Esophagus muscularis mucosa (tissue), 4 donors: Measurements from ENCODE around the gene ZNF714. TPM values are rescaled to one million over a fixed set of nuclear protein-coding genes. Genes with fewer than 3 reads are reported as not detected.

ENCODE experiments used
- DNase-seq: peaks from one replicate; pipeline ENCODE4 v3.0.0-alpha.2; 2017; ENCODE audit errors: extremely low spot score
- H3K27ac ChIP-seq, 4 donors: fragments of 200-600 bp; sonication (generic); replicated peaks in 1 of 4; 1 replicate in 3 of 4; 2 replicates in 1 of 4; pipeline ENCODE4 v1.5.1; 2016 to 2019; ENCODE audit warnings: mild to moderate bottlenecking in 1 of 4
- H3K27me3 ChIP-seq, 4 donors: fragments of 200-600 bp; sonication (generic); one replicate each; pipeline versions ENCODE4 v1.5.1 to v1.6.0; 2016 to 2019
- H3K36me3 ChIP-seq, 4 donors: fragments of 200-600 bp; sonication (generic); one replicate each; pipeline ENCODE4 v1.5.1; 2016 to 2019
- H3K4me1 ChIP-seq, 4 donors: fragments of 200-600 bp; sonication (generic); one replicate each; pipeline ENCODE4 v1.5.1; 2016 to 2019
- H3K4me3 ChIP-seq, 4 donors: fragments of 200-600 bp; sonication (generic); 1 replicate in 2 of 4; 2 replicates in 2 of 4; pipeline ENCODE4 v1.5.1; 2016 to 2019; ENCODE audit warnings: mild to moderate bottlenecking in 4 of 4, moderate library complexity in 1 of 4
- H3K9me3 ChIP-seq, 4 donors: fragments of 200-600 bp; sonication (generic); 1 replicate in 3 of 4; 2 replicates in 1 of 4; pipeline ENCODE4 v1.5.1; 2016 to 2019
- EP300 ChIP-seq: sonication (generic); formaldehyde crosslinking; IDR thresholded peaks from one replicate; pipeline ENCODE4 v1.6.1; 2017; ENCODE audit warnings: antibody characterized with exemption
- POLR2A ChIP-seq: fragments of 450-650 bp; IDR thresholded peaks from one replicate; pipeline ENCODE4 v1.6.1; 2017; ENCODE audit warnings: antibody characterized with exemption, moderate library complexity, mild to moderate bottlenecking, low read depth
- POLR2AphosphoS5 ChIP-seq, 2 donors: sonication (generic); formaldehyde crosslinking; IDR thresholded peaks; one replicate each; pipeline ENCODE4 v1.6.1; 2017; ENCODE audit warnings: antibody characterized with exemption in 2 of 2
- WGBS: methylation state at CpG from one replicate; pipeline ENCODE4 v1.1.5; 2018; 5-methylcytosine and 5-hydroxymethylcytosine counted together
- intact Hi-C: fragments of 100-400 bp; cut with DNase I; formaldehyde crosslinking; loops from one replicate; pipeline ENCODE4 v1.15.1; 2023
- total RNA-seq, 4 donors: library from RNA; depleted of rRNA; stranded (reverse); fragments of >200 nt; gene quantifications; one replicate each; pipeline versions ENCODE4 v1.1.0 to v1.2.1, GENCODE V29; 2016
- TF ChIP-seq, protein P1 (sequence below), 3 experiments: fragments of 200-600 bp in 2 of 3; fragments of 450-650 bp in 1 of 3; sonication (generic) in 2 of 3; IDR thresholded peaks; one replicate each; pipeline ENCODE4 v1.5.1; 2017 to 2019; ENCODE audit warnings: antibody characterized with exemption in 3 of 3, mild to moderate bottlenecking in 2 of 3, moderate library complexity in 1 of 3

Gene ZNF714
- total RNA-seq, 4 donors from 2014 or later = 1.7 to 2.5 (median 2.2) TPM

- peak within 1 kb of the TSS; percentile 71 to 89 (median 81) for H3K27ac ChIP-seq
- WGBS = 0% methylated on average over 17 of the region's 30 CpGs
- H3K4me3 ChIP-seq = peak within 1 kb of the TSS; percentile 73 to 90 (median 78)
- H3K27me3 ChIP-seq = no peaks in the 10 kb centered on the region
- intact Hi-C loops = loop anchor here (10.0 kb wide), 1 partner anchor 117 kb away; the partner anchor contains the start of gene ZNF430
- peaks cover 0 to 32% (median 16%) of the 10 kb centered on the region in 4 donors for H3K36me3 ChIP-seq
- no peaks in the 10 kb centered on the region for H3K9me3 ChIP-seq
- peak; percentile 84 to 85 for TF ChIP-seq POLR2AphosphoS5 (IDR thresholded peaks at IDR 0.05)
- TF ChIP-seq, protein P1, sequence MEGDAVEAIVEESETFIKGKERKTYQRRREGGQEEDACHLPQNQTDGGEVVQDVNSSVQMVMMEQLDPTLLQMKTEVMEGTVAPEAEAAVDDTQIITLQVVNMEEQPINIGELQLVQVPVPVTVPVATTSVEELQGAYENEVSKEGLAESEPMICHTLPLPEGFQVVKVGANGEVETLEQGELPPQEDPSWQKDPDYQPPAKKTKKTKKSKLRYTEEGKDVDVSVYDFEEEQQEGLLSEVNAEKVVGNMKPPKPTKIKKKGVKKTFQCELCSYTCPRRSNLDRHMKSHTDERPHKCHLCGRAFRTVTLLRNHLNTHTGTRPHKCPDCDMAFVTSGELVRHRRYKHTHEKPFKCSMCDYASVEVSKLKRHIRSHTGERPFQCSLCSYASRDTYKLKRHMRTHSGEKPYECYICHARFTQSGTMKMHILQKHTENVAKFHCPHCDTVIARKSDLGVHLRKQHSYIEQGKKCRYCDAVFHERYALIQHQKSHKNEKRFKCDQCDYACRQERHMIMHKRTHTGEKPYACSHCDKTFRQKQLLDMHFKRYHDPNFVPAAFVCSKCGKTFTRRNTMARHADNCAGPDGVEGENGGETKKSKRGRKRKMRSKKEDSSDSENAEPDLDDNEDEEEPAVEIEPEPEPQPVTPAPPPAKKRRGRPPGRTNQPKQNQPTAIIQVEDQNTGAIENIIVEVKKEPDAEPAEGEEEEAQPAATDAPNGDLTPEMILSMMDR (IDR thresholded peaks at IDR 0.05) = no peak
- H3K4me1 ChIP-seq = peaks cover 8 to 12% (median 11%) of the 10 kb centered on the region in 4 donors
- peak; percentile 97 for DNase-seq
These were observed 59.9 kb downstream of the ZNF714 start, which contains the start of gene ZNF431 for GRCh38 chr19:21141787-21142464. Gene ZNF431, plus strand, starts transcription at chr19:21142040. Its CDS starts 144 bp downstream, at chr19:21142184.

DNA sequence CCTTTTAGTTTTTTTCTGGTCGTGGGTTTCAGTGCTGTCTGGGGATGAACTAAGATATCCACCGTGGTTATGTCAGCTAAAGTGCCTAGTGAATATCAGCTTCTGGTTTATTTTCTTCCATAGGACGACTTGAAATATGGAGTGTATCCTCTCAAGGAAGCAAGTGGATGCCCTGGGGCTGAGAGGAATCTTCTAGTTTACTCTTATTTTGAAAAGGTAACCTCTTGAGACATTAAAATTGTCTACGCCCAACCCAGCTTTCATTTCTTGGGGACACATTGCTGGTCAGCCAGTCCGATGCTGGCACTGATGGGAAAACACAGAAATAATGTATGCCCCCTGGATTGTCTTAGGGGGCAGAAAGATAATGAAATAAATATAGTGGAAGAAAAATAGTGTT is 61.4 kb downstream of the ZNF714 start:
- H3K27me3 ChIP-seq = no peaks in the 10 kb centered on the region
- 91% methylated on average over 5 of the region's 5 CpGs for WGBS
- peaks cover 9 to 12% (median 11%) of the 10 kb centered on the region in 4 donors for H3K4me1 ChIP-seq
- DNase-seq = no peak
- H3K27ac ChIP-seq = no peak overlapping the region
- no peaks in the 10 kb centered on the region for H3K9me3 ChIP-seq
- H3K4me3 ChIP-seq = no peak overlapping the region
- H3K36me3 ChIP-seq = peaks cover 0 to 39% (median 19%) of the 10 kb centered on the region in 4 donors
- intact Hi-C loops = loop anchor here (10.0 kb wide), 1 partner anchor 119 kb away; the partner anchor contains the start of gene ZNF430
- no peak for TF ChIP-seq EP300
- TF ChIP-seq POLR2AphosphoS5 (IDR thresholded peaks at IDR 0.05) = no peak
- no peak for TF ChIP-seq POLR2A
- TF ChIP-seq, protein P1 (IDR thresholded peaks at IDR 0.05) = no peak

DNA sequence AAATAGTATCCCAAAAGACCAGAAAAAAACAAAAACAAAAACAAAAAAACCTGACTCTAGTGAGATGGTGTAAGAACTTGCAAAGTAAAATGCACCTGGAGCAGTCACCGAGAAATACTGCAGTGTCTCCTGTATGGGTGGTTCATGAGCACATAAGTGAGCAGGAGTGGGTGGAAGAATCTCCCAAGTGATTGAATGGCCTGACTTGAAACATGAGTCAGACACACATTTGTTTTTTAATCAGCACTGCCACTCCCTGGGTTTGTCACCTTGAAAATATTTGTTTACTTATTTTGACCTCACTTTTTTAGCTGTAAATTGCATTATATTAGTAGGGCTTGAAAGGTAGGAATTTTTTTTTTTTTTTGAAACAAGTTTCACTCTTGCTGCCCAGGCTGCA is 61.9 kb downstream of the ZNF714 start:
- H3K27me3 ChIP-seq = no peaks in the 10 kb centered on the region
- H3K9me3 ChIP-seq = no peaks in the 10 kb centered on the region
- intact Hi-C loops = loop anchor here (10.0 kb wide), 1 partner anchor 119 kb away; the partner anchor contains the start of gene ZNF430
- H3K36me3 ChIP-seq = peaks cover 0 to 39% (median 19%) of the 10 kb centered on the region in 4 donors
- TF ChIP-seq POLR2AphosphoS5 (IDR thresholded peaks at IDR 0.05) (no peak), POLR2A (no peak), EP300 (no peak)
- TF ChIP-seq, protein P1 (IDR thresholded peaks at IDR 0.05) = no peak
- no peak overlapping the region for H3K4me3 ChIP-seq
- peaks cover 11 to 14% (median 13%) of the 10 kb centered on the region in 4 donors for H3K4me1 ChIP-seq
- no peak for DNase-seq
- WGBS = 96% methylated on average over 1 of the region's 1 CpG
- H3K27ac ChIP-seq = no peak overlapping the region

- DNase-seq = no peak
- 86% methylated on average over 1 of the region's 1 CpG for WGBS
- TF ChIP-seq, protein P1 (IDR thresholded peaks at IDR 0.05) = no peak
- TF ChIP-seq POLR2AphosphoS5 (IDR thresholded peaks at IDR 0.05) (no peak), POLR2A (no peak), EP300 (no peak)
- Histone ChIP-seq H3K27ac (no peak overlapping the region), H3K4me1 (peaks cover 5 to 14% (median 10%) of the 10 kb centered on the region in 4 donors), H3K27me3 (no peaks in the 10 kb centered on the region), H3K4me3 (no peak overlapping the region), H3K36me3 (peaks cover 11 to 62% (median 46%) of the 10 kb centered on the region in 4 donors), H3K9me3 (no peaks in the 10 kb centered on the region)
- intact Hi-C loops = loop anchor here (10.0 kb wide), 1 partner anchor 123 kb away; the partner anchor contains the start of gene ZNF430
These were observed 65.5 kb downstream of the ZNF714 start for GRCh38 chr19:21147540-21147939.
